HL-60 (cell line): ENCODE results near the gene SENP5.

Experiments used
- DNase-seq, 2 experiments: peaks; one replicate each; pipeline ENCODE4 v3.0.0-alpha.2; 2010 to 2020; ENCODE audit warnings: low read depth in 1 of 2, low spot score in 1 of 2
- H3K27ac ChIP-seq: fragments of 250-450 bp; sonication (Bioruptor Pico); replicated peaks from 2 replicates; pipeline ENCODE4 v1.5.1; 2020; ENCODE audit warnings: mild to moderate bottlenecking, moderate library complexity
- H3K27me3 ChIP-seq: fragments of 250-450 bp; sonication (Bioruptor Pico); 2 replicates; pipeline ENCODE4 v1.5.1; 2021; ENCODE audit warnings: mild to moderate bottlenecking, moderate library complexity; ENCODE audit not compliant: insufficient read depth, poor library complexity, severe bottlenecking
- H3K4me3 ChIP-seq: replicated peaks from 2 replicates; pipeline ENCODE4 v1.5.1; 2011; ENCODE audit warnings: mild to moderate bottlenecking, control low read depth, low read length; ENCODE audit not compliant: insufficient read depth
- CTCF ChIP-seq: IDR thresholded peaks from one replicate; pipeline ENCODE4 v1.5.1; 2011; ENCODE audit warnings: low read length, control low read depth, inconsistent platforms; ENCODE audit not compliant: insufficient read depth
- GABPA ChIP-seq: IDR thresholded peaks from 2 replicates; pipeline ENCODE4 v1.6.1; 2012; ENCODE audit warnings: low read depth
- POLR2AphosphoS5 ChIP-seq: IDR thresholded peaks from 2 replicates; pipeline ENCODE4 v1.6.1; 2012; ENCODE audit warnings: low read depth
- SPI1 ChIP-seq: IDR thresholded peaks from 2 replicates; pipeline ENCODE4 v1.6.1; 2012; ENCODE audit warnings: low read depth, mild to moderate bottlenecking, borderline replicate concordance
- TF ChIP-seq, protein P1 (sequence below): IDR thresholded peaks from 2 replicates; pipeline ENCODE4 v1.6.1; 2012; ENCODE audit warnings: low read depth; ENCODE audit not compliant: insufficient replicate concordance

Gene SENP5

GRCh38 chr3:196962930-196963630 is 95.4 kb downstream of the SENP5 start:
- Histone ChIP-seq H3K27me3 (no peaks in the 10 kb centered on the region), H3K4me3 (no peak overlapping the region), H3K27ac (no peak overlapping the region)
- no peak for DNase-seq
- TF ChIP-seq CTCF (no peak), SPI1 (no peak), POLR2AphosphoS5 (no peak), GABPA (no peak)
- TF ChIP-seq, protein P1, sequence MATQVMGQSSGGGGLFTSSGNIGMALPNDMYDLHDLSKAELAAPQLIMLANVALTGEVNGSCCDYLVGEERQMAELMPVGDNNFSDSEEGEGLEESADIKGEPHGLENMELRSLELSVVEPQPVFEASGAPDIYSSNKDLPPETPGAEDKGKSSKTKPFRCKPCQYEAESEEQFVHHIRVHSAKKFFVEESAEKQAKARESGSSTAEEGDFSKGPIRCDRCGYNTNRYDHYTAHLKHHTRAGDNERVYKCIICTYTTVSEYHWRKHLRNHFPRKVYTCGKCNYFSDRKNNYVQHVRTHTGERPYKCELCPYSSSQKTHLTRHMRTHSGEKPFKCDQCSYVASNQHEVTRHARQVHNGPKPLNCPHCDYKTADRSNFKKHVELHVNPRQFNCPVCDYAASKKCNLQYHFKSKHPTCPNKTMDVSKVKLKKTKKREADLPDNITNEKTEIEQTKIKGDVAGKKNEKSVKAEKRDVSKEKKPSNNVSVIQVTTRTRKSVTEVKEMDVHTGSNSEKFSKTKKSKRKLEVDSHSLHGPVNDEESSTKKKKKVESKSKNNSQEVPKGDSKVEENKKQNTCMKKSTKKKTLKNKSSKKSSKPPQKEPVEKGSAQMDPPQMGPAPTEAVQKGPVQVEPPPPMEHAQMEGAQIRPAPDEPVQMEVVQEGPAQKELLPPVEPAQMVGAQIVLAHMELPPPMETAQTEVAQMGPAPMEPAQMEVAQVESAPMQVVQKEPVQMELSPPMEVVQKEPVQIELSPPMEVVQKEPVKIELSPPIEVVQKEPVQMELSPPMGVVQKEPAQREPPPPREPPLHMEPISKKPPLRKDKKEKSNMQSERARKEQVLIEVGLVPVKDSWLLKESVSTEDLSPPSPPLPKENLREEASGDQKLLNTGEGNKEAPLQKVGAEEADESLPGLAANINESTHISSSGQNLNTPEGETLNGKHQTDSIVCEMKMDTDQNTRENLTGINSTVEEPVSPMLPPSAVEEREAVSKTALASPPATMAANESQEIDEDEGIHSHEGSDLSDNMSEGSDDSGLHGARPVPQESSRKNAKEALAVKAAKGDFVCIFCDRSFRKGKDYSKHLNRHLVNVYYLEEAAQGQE: no peak

GRCh38 chr3:196963631-196963953 is 95.9 kb downstream of the SENP5 start:
- TF ChIP-seq SPI1: no peak
- no peak for TF ChIP-seq GABPA
- no peak for DNase-seq
- Histone ChIP-seq H3K4me3 (no peak overlapping the region), H3K27ac (no peak overlapping the region), H3K27me3 (no peaks in the 10 kb centered on the region)

GRCh38 chr3:196965112-196965803 is 97.5 kb downstream of the SENP5 start:
- TF ChIP-seq GABPA (no peak), POLR2AphosphoS5 (no peak), SPI1 (no peak), CTCF (no peak)
- TF ChIP-seq, protein P1: no peak
- H3K27me3 ChIP-seq: no peaks in the 10 kb centered on the region

DNA sequence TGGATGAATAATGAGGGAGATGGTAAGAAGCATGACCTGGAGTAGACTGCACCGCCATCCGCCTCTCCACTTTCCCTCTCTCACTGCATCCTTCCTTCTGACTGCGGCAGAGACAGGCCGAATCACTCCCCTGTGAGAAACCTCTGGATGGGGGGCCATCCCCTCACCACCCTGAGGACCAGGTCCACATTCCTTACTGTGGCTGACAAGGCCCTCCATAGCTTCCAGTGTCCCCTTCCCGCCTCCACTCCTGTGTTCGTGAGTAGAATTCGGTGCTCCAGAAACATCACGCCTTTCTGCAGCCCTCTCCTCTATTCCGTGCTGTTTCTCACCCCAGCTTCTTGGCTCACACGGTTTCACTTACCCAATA is 98.1 kb downstream of the SENP5 start:
- no peak for TF ChIP-seq SPI1
- no peak for TF ChIP-seq POLR2AphosphoS5
- TF ChIP-seq CTCF: no peak
- no peak for TF ChIP-seq GABPA
- TF ChIP-seq, protein P1: no peak
- DNase-seq: no peak
- Histone ChIP-seq H3K27ac (no peak overlapping the region), H3K27me3 (no peaks in the 10 kb centered on the region), H3K4me3 (no peak overlapping the region)

More at GRCh38 chr3:196965112-196965803, 97.5 kb downstream of the SENP5 start:
- no peak for DNase-seq
- Histone ChIP-seq H3K27ac (no peak overlapping the region), H3K4me3 (no peak overlapping the region)
